Endothelial cell of umbilical vein (primary cell): ENCODE data around the gene SIM1.

Experiments
- CTCF ChIP-seq, 2 donors: IDR thresholded peaks; 1 replicate in 1 of 2; 2 replicates in 1 of 2; pipeline ENCODE4 v1.5.1; 2011; ENCODE audit warnings: low read length in 2 of 2, mild to moderate bottlenecking in 2 of 2, moderate library complexity in 2 of 2, control low read depth in 1 of 2, inconsistent platforms in 1 of 2, low read depth in 1 of 2; ENCODE audit not compliant: insufficient read depth in 1 of 2; ENCODE audit errors: extremely low read depth in 1 of 2
- EZH2 ChIP-seq: IDR thresholded peaks from 2 replicates; pipeline ENCODE4 v1.6.1; 2012; ENCODE audit warnings: borderline replicate concordance, low read depth, mild to moderate bottlenecking, moderate library complexity, low read length, inconsistent platforms; ENCODE audit not compliant: severe bottlenecking
- FOS ChIP-seq: IDR thresholded peaks from 2 replicates; pipeline ENCODE4 v1.6.1; 2011; ENCODE audit warnings: mild to moderate bottlenecking, low read length, moderate library complexity, borderline replicate concordance; ENCODE audit not compliant: insufficient read depth
- GATA2 ChIP-seq: IDR thresholded peaks from 2 replicates; pipeline ENCODE4 v1.7.0; 2011; ENCODE audit warnings: low read depth, mild to moderate bottlenecking, moderate library complexity, mixed read lengths, low read length; ENCODE audit not compliant: insufficient read length, insufficient read depth
- JUN ChIP-seq: IDR thresholded peaks from 2 replicates; pipeline ENCODE4 v1.6.1; 2011; ENCODE audit warnings: borderline replicate concordance, low read depth; ENCODE audit not compliant: insufficient read length, insufficient read depth
- MAX ChIP-seq: IDR thresholded peaks from 2 replicates; pipeline ENCODE4 v1.6.1; 2011; ENCODE audit not compliant: insufficient read depth, insufficient read length
- MYC ChIP-seq: IDR thresholded peaks from one replicate; pipeline ENCODE4 v1.6.1; 2011; ENCODE audit warnings: mild to moderate bottlenecking, low read depth, low read length
- POLR2A ChIP-seq: IDR thresholded peaks from 2 replicates; pipeline ENCODE4 v1.6.1; 2012; ENCODE audit warnings: low read depth, mild to moderate bottlenecking, control low read depth, low read length
- POLR2AphosphoS5 ChIP-seq: IDR thresholded peaks from 2 replicates; pipeline ENCODE4 v1.6.1; 2012; ENCODE audit warnings: low read depth, mild to moderate bottlenecking, control low read depth, low read length, moderate library complexity; ENCODE audit not compliant: insufficient read depth

GRCh38 chr6:100388868-100389519 is 75.7 kb downstream of the SIM1 start:
- no peak for TF ChIP-seq CTCF (IDR thresholded peaks at IDR 0.05; ENCODE audit: extremely low read depth in 1 of 2, insufficient read depth in 1 of 2, low read depth in 1 of 2, low read length in 2 of 2)
- no peak for TF ChIP-seq EZH2
- TF ChIP-seq POLR2A, result no peak
- no peak for TF ChIP-seq POLR2AphosphoS5
- TF ChIP-seq MYC, result no peak
- TF ChIP-seq GATA2, result no peak
- TF ChIP-seq JUN, result no peak
- TF ChIP-seq FOS, result no peak
- no peak for TF ChIP-seq MAX
